Stimulated activated naive CD4-positive, alpha-beta T cell treated with Interleukin-2 at 50 U/mL for 16 hours (primary cell): Measurements from ENCODE around the gene NT5C3B.
"Not testable (repeated sequence)": the region's sequence is repeated elsewhere in the genome, so short reads cannot be mapped to it uniquely, and the experiment has no call there.

Experiments used
- DNase-seq: peaks from one replicate; lab custom pipeline; 2025; lab: John Stamatoyannopoulos, UW

NT5C3B gene

GRCh38 chr17:41839448-41839847 lies 3.4 kb upstream of the NT5C3B start:
- DNase-seq, result not testable (repeated sequence)

GRCh38 chr17:41837761-41838538 lies 1.9 kb upstream of the NT5C3B start, which contains the start of gene KLHL10:
KLHL10 (plus strand) TSS chr17:41837825; CDS start chr17:41837933, 108 bp downstream.
- DNase-seq, result no peak

GRCh38 chr17:41836550-41837196 lies 641 bp upstream of the NT5C3B start:
- DNase-seq, result no peak

GRCh38 chr17:41835214-41835799 lies 725 bp downstream of the NT5C3B start:
- no peak for DNase-seq

GRCh38 chr17:41829961-41830360 lies 6.1 kb downstream of the NT5C3B start:
- DNase-seq, result not testable (repeated sequence)

GRCh38 chr17:41825175-41825845 lies 10.7 kb downstream of the NT5C3B start:
- DNase-seq, result no peak

GRCh38 chr17:41824086-41824485 lies 11.9 kb downstream of the NT5C3B start:
- DNase-seq, result no peak

- no peak for DNase-seq
Observed at GRCh38 chr17:41823580-41823979, 12.5 kb downstream of the NT5C3B start.

GRCh38 chr17:41823141-41823524 lies 12.9 kb downstream of the NT5C3B start:
- DNase-seq, result no peak

- DNase-seq, result no peak
Observed at GRCh38 chr17:41822216-41823140, 13.6 kb downstream of the NT5C3B start.

- no peak for DNase-seq
Observed at GRCh38 chr17:41821776-41822175, 14.3 kb downstream of the NT5C3B start.

- DNase-seq, result no peak
Observed at GRCh38 chr17:41818024-41818423, 18.0 kb downstream of the NT5C3B start.

GRCh38 chr17:41816637-41817320 lies 19.3 kb downstream of the NT5C3B start:
- DNase-seq, result no peak

- no peak for DNase-seq
Observed at GRCh38 chr17:41814195-41814594, 21.8 kb downstream of the NT5C3B start.

GRCh38 chr17:41813699-41814124 lies 22.3 kb downstream of the NT5C3B start:
- DNase-seq, result no peak

- no peak for DNase-seq
Observed at GRCh38 chr17:41813152-41813680, 22.8 kb downstream of the NT5C3B start.

GRCh38 chr17:41812381-41813151 lies 23.5 kb downstream of the NT5C3B start, which contains the start of gene FKBP10:
FKBP10 (plus strand) TSS chr17:41813004; CDS start chr17:41813035, 31 bp downstream.
- peak; percentile 20 for DNase-seq

GRCh38 chr17:41811549-41812380 lies 24.3 kb downstream of the NT5C3B start, which contains the start of gene P3H4:
P3H4 (minus strand) TSS chr17:41811949; CDS start chr17:41811915, 34 bp downstream.
- peak; percentile 68 for DNase-seq
